Measurements from ENCODE around the gene RHOV.

RHOV gene

DNA sequence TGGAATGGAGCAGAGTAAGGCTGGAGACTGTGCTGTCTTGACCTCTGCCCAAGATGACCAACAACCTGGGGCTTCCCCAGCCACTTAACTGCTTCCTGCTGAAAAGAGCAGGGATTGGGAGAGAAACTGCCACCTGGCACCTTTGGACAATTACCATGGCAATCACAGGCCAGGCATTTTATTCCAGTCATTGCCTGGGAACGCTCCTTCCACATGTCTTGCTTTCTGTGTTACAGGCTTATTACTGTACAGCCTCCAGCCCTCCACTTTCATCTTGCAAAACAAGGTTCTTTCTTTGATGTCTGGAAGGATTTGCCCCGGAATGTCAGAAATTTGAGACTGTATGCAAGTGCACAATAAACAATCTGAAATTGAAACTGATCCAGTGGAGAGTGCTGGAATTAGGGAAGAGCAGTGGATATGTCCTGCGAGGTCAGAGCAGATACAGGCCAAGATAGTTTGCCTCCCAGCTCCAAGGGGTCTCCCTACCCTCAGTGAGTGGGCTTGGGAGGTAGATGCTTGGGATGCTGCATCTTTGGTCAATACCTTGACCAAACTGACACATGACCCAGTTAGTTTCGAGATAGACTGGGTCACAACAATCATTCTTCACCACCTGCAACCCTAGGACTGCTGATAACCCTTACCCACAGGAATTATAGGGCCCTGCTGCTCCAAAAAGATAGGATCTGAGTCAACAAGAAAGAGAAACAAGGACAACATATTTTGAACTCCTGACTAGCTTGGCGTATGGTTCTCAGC is 48.2 kb downstream of the RHOV start:
- Histone ChIP-seq H3K4me2 (no peak overlapping the region), H3K27ac (no peak overlapping the region), H3K36me3 (no peaks in the 10 kb centered on the region), H3K9ac (no peak overlapping the region), H3K9me3 (replicated peaks in 1 of 11) (no peaks in the 10 kb centered on the region), H3K4me1 (no peaks in the 10 kb centered on the region), H3K4me3 (no peak overlapping the region), H4K20me1 (no peaks in the 10 kb centered on the region; a peak in 1 of 22 replicates), H3K27me3 (no peaks in the 10 kb centered on the region)
- no peak for TF ChIP-seq Cebpa-rat (IDR thresholded peaks at IDR 0.05)

DNA sequence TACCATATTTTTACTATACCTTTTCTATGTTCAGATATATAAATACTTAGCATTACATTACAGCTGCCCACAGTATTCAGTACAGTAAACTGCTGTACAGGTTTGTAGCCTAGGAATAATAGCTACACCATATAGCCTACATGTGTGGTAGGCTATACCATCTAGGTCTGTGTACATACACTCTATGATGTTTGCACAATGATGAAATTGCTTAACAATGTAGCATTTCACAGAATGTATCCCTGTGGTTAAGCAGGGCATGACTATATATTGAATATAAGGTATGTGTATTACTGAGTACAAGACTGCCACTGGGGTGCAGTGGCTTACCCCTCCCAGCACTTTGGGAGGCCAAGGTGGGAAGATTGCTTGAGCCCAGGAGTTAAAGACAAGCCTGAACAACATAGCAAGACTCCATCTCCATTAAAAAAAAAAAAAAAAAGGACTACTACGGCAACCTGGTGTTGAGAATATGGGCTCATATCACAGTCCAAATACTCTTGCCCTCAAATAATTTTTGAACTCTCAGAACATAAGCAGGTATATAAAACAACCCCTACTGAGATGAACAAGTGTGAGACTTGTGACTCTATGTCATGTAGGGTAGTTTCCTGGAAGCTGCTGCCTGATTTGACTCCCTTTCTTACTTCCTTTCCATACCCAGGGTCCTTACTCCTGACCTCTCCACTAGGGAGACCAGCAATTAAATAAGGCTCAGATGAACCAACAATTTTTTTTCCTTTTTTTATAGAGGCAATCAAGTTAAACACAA is 50.3 kb downstream of the RHOV start:
- no peak for TF ChIP-seq Cebpa-rat (IDR thresholded peaks at IDR 0.05)
- H3K27ac ChIP-seq: no peak overlapping the region
- H3K9ac ChIP-seq: no peak overlapping the region
- no peaks in the 10 kb centered on the region for H3K4me1 ChIP-seq
- H4K20me1 ChIP-seq: no peaks in the 10 kb centered on the region
- H3K4me3 ChIP-seq: no peak overlapping the region
- no peaks in the 10 kb centered on the region for H3K36me3 ChIP-seq
- no peaks in the 10 kb centered on the region for H3K9me3 ChIP-seq (replicated peaks in 1 of 11)
- H3K27me3 ChIP-seq: no peaks in the 10 kb centered on the region
- H3K4me2 ChIP-seq: no peak overlapping the region
